Heart right ventricle (tissue), 16 donors: Measurements from ENCODE around the gene DGKE. TPM values are rescaled to one million over a fixed set of nuclear protein-coding genes. Genes with fewer than 3 reads are reported as not detected.
A peak's percentile ranks its signal among the peaks of the same experiment; 100 is the strongest.

ENCODE experiments used
- ATAC-seq, 8 donors: fragments of 200-7000 bp; cut with Tn5 transposase; one replicate each; pipeline ENCODE4 v1.9.1; 2020; ENCODE audit warnings: mild to moderate bottlenecking in 8 of 8, moderate library complexity in 8 of 8, moderate number of reproducible peaks in 1 of 8
- DNase-seq, 2 donors: peaks; one replicate each; pipeline ENCODE4 v3.0.0-alpha.2; 2020
- H3K27ac ChIP-seq, 10 donors: fragments of 200-600 bp; sonication (generic) in 2 of 10; one replicate each; pipeline versions ENCODE4 v1.5.0 to v1.8.0; 2020 to 2022; ENCODE audit warnings: mild to moderate bottlenecking in 3 of 10
- H3K27me3 ChIP-seq, 7 donors: fragments of 200-600 bp; one replicate each; pipeline ENCODE4 v1.8.0; 2021 to 2022; ENCODE audit warnings: mild to moderate bottlenecking in 2 of 7
- H3K36me3 ChIP-seq, 9 donors: fragments of 200-600 bp; sonication (generic) in 1 of 9; one replicate each; pipeline versions ENCODE4 v1.5.0 to v1.8.0; 2020 to 2022; ENCODE audit warnings: mild to moderate bottlenecking in 2 of 9
- H3K4me1 ChIP-seq, 9 donors: fragments of 200-600 bp; sonication (generic) in 1 of 9; one replicate each; pipeline versions ENCODE4 v1.5.0 to v1.8.0; 2020 to 2022; ENCODE audit warnings: mild to moderate bottlenecking in 4 of 9
- H3K4me3 ChIP-seq, 10 donors: fragments of 200-600 bp; sonication (generic) in 2 of 10; one replicate each; pipeline versions ENCODE4 v1.5.0 to v1.8.0; 2020 to 2022; ENCODE audit warnings: mild to moderate bottlenecking in 7 of 10, moderate library complexity in 2 of 10
- H3K9me3 ChIP-seq, 11 donors: fragments of 200-600 bp in 10 of 11; sonication (generic) in 2 of 11; one replicate each; pipeline versions ENCODE4 v1.5.0 to v1.8.0; 2013 to 2022; ENCODE audit warnings: mild to moderate bottlenecking in 2 of 11, control low read depth in 1 of 11, moderate library complexity in 1 of 11
- WGBS, 2 donors: extraction: QIAGEN DNeasy Blood & Tissue Kit; methylation state at CpG; one replicate each; pipeline ENCODE4 v1.1.7; 2013; ENCODE audit warnings: inconsistent platforms in 1 of 2; 5-methylcytosine and 5-hydroxymethylcytosine counted together
- intact Hi-C, 10 donors: fragments of 100-400 bp; cut with DNase I; formaldehyde crosslinking; loops; one replicate each; pipeline versions ENCODE4 v1.11.1 to v1.14.2; 2022
- polyA plus RNA-seq, 2 donors: library from polyadenylated mRNA; stranded (reverse); fragments of 200-250 nt; gene quantifications; one replicate each; pipeline ENCODE4 v1.2.3, GENCODE V29; 2013
- total RNA-seq, 10 donors: library from RNA; stranded (reverse); fragmentation: NEBNext Ultra II Directional in 3 of 10; extraction: Animal tissue kit (Norgen Biotek cat#: 25700) in 3 of 10; gene quantifications; one replicate each; pipeline versions ENCODE4 v1.2.1 to v1.2.4, GENCODE V29; 2021 to 2023
- TF ChIP-seq, protein P1 (sequence below), 9 donors: fragments of 200-600 bp; sonication (generic) in 2 of 9; IDR thresholded peaks; one replicate each; pipeline versions ENCODE4 v1.5.0 to v1.8.0; 2021 to 2022; ENCODE audit warnings: antibody characterized with exemption in 9 of 9, mild to moderate bottlenecking in 5 of 9, moderate library complexity in 1 of 9
- donor health status: Arrhythmogenic right ventricular cardiomyopathy.
- donor health status: ischemic (EF 13 %, LVEDD 7.1; RV severe dilation, severe dysfunction).
- donor health status: healthy with polysubstance abuse.
- donor health status: DM: no; HTN: yes; CAD: no.
- donor health status: DM: no; HTN: no; CAD: no.
- donor health status: ischemic (EF 25% LVEDD 6.9; RV normal size, moderate dysfunction).
- donor health status: ischemic (EF 25% LVEDD 5.7; RV mildly dilated, moderate dysfunction).
- donor health status: healthy.
- donor health status: DM: yes; HTN: yes; CAD: no.
- donor health status: Ischemic cardiomyopathy.
- donor health status: ischemic (EF 35%, LVEDD 5.7; RV mildly dilated, moderate dysfunction).
- donor health status: nonischemic (EF 11% LVEDD 7.7; RV severe dilation, severe dysfunction).
- donor health status: DM: yes; HTN: yes; CAD: no.
- donor health status: PGD.
- donor health status: ischemic (EF 29% LVEDD 5.4; RV normal size, mild dysfunction).
- donor health status: nonischemic (EF 23%, LVEDD 6.1; RV moderate dilation, normal function).

DGKE gene
- total and polyA plus RNA-seq, 12 donors = 0.71 to 5.3 (median 2.7) TPM

DNA sequence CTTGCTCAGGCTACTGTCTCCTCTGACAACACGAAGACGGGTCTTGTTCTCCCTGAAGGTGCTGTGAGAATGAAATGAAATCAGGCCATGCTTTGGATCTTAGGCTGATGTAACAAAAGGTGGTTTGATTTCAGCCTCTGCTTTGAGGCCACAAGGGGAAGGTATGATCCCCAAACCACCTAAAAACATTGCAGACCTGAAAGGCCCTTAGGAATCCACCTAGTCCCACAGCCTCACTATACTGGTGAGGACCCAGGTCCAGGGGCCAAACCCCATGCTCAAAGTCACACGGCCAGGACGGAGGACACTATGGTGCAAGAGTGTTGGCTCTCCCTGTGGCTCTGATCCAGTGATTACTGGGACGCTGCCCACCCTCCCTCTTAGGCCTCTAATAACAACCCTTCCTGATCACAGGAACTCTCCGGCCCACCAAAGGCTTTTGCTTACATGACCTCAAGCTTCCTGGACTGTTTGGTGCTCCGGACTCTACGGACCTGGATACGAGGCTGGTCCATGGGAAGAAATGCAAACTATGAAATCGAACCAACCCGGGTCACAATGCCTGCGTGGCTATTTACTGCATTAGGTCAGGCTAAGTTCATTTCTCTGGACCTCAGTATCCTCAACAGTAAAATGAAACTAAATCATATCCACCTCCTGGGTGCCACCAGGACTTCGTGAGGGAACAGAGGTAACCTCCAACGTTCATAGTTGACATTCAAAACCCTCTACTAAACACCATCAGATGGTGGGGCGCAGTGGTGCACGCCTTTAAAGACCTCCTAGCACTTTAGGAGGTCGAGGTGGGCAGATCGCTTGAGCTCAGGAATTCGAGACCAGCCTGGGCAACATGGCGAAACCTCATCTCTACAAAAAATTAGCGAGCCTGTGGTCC is 78.4 kb downstream of the DGKE start:
- no peak for ATAC-seq

DNA sequence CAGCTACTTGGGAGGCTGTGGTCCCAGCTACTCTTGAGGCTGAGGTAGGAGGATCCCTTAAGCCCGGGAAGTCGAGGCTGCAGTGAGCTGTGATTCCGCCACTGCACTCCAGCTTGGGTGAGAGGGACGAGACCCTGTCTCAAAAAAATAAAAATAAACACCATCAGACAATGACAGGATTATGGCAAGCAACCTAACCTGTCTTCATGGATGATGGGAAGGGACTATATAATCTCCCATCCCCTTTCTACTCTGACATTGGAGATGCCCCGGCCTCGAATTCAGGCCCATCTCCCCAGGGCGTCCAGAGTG is 79.0 kb downstream of the DGKE start:
- intact Hi-C loops = loop anchor here in 3 of 10 donors (5.0 kb wide), 3 partner anchors 76 to 91 kb away; partner anchors contain the start of genes C17orf67 (in 1 of the 3) and DGKE (in 1 of the 3)
- Histone ChIP-seq H3K4me3 (peak overlapping the region; percentile 66 to 99 (median 90)), H3K27ac (peak overlapping the region in 9 of 10 donors; percentile 79 to 96 (median 91)), H3K27me3 (no peaks in the 10 kb centered on the region), H3K4me1 (peaks cover 5 to 75% (median 53%) of the 10 kb centered on the region in 9 donors), H3K9me3 (peaks cover 0 to 8% (median 5%) of the 10 kb centered on the region in 11 donors), H3K36me3 (peaks cover 0 to 27% (median 4%) of the 10 kb centered on the region in 9 donors)
- ATAC-seq (no peak), DNase-seq (no peak)
- 44 to 60% methylated on average over 7 of the region's 7 CpGs for WGBS, 2 donors
- TF ChIP-seq, protein P1, sequence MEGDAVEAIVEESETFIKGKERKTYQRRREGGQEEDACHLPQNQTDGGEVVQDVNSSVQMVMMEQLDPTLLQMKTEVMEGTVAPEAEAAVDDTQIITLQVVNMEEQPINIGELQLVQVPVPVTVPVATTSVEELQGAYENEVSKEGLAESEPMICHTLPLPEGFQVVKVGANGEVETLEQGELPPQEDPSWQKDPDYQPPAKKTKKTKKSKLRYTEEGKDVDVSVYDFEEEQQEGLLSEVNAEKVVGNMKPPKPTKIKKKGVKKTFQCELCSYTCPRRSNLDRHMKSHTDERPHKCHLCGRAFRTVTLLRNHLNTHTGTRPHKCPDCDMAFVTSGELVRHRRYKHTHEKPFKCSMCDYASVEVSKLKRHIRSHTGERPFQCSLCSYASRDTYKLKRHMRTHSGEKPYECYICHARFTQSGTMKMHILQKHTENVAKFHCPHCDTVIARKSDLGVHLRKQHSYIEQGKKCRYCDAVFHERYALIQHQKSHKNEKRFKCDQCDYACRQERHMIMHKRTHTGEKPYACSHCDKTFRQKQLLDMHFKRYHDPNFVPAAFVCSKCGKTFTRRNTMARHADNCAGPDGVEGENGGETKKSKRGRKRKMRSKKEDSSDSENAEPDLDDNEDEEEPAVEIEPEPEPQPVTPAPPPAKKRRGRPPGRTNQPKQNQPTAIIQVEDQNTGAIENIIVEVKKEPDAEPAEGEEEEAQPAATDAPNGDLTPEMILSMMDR (IDR thresholded peaks at IDR 0.05) = no peak

More for the DNA sequence above, 78.4 kb downstream of the DGKE start:
- peak; percentile 15 to 36 for DNase-seq
- Histone ChIP-seq H3K4me3 (peak overlapping the region; percentile 66 to 99 (median 90)), H3K9me3 (peaks cover 0 to 3% (median under 1%) of the 10 kb centered on the region in 11 donors), H3K36me3 (peaks cover 0 to 33% (median 9%) of the 10 kb centered on the region in 9 donors), H3K27ac (peak overlapping the region in 9 of 10 donors; percentile 13 to 96 (median 91)), H3K27me3 (no peaks in the 10 kb centered on the region), H3K4me1 (peaks cover 5 to 77% (median 53%) of the 10 kb centered on the region in 9 donors)
- WGBS, 2 donors = 56 to 71% methylated on average over 21 of the region's 21 CpGs
- intact Hi-C loops = loop anchor here in 3 of 10 donors (5.0 kb wide), 3 partner anchors 75 to 90 kb away; partner anchors contain the start of genes C17orf67 (in 1 of the 3) and DGKE (in 1 of the 3)
- TF ChIP-seq, protein P1 (IDR thresholded peaks at IDR 0.05) = no peak

DNA sequence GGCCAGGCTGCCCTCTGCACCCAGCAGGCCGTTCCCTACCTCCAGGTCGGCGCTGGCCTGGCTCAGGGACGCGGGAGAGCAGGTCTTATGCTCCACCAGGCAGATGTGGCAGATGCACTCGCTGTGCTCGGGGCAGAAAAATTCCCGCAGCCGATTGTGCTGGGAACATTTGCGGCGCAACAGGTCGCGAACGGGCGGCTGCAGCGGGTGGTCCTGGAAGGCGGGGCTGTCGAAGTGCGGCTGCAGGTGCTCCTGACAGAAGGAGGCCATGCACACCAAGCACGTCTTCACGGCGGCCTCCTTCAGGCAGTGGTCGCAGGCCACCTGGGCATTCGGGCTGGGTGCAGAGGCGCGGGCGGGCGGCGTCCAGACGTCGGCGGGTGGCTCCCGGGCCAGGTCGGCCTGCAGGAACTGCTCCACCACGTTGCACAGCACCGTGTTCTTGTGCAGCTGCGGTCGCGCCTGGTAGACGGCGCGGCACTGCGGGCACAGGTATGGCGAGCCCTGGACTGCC is 79.5 kb downstream of the DGKE start:
- TF ChIP-seq, protein P1 (IDR thresholded peaks at IDR 0.05) = no peak
- 1 to 2% methylated on average over 44 of the region's 44 CpGs for WGBS, 2 donors
- Histone ChIP-seq H3K36me3 (peaks cover 0 to 22% (median 1%) of the 10 kb centered on the region in 9 donors), H3K4me1 (peaks cover 5 to 75% (median 49%) of the 10 kb centered on the region in 9 donors), H3K27ac (peak overlapping the region; percentile 71 to 96 (median 91)), H3K9me3 (peaks cover 0 to 9% (median 5%) of the 10 kb centered on the region in 11 donors), H3K27me3 (no peaks in the 10 kb centered on the region), H3K4me3 (peak overlapping the region; percentile 66 to 99 (median 90))
- intact Hi-C loops = loop anchor here in 3 of 10 donors (5.0 kb wide), 3 partner anchors 76 to 91 kb away; partner anchors contain the start of genes C17orf67 (in 1 of the 3) and DGKE (in 1 of the 3)
- DNase-seq (peak in 1 of 2 donors; percentile 29), ATAC-seq (peak; percentile 14 to 78 (median 38))
